GM10266 (cell line): ENCODE data around the gene MTMR6.

ENCODE experiments used
- DNase-seq: peaks from one replicate; pipeline ENCODE4 v3.0.0; 2012; ENCODE audit errors: extremely low spot score
- TF ChIP-seq, protein P1 (sequence below): IDR thresholded peaks from 2 replicates; pipeline ENCODE4 v1.5.1; 2012; ENCODE audit warnings: mild to moderate bottlenecking, low read depth; ENCODE audit not compliant: control insufficient read depth, insufficient read depth; ENCODE audit errors: missing control alignments

Gene MTMR6

GRCh38 chr13:25237083-25237482, 50.2 kb downstream of the MTMR6 start:
- TF ChIP-seq, protein P1, sequence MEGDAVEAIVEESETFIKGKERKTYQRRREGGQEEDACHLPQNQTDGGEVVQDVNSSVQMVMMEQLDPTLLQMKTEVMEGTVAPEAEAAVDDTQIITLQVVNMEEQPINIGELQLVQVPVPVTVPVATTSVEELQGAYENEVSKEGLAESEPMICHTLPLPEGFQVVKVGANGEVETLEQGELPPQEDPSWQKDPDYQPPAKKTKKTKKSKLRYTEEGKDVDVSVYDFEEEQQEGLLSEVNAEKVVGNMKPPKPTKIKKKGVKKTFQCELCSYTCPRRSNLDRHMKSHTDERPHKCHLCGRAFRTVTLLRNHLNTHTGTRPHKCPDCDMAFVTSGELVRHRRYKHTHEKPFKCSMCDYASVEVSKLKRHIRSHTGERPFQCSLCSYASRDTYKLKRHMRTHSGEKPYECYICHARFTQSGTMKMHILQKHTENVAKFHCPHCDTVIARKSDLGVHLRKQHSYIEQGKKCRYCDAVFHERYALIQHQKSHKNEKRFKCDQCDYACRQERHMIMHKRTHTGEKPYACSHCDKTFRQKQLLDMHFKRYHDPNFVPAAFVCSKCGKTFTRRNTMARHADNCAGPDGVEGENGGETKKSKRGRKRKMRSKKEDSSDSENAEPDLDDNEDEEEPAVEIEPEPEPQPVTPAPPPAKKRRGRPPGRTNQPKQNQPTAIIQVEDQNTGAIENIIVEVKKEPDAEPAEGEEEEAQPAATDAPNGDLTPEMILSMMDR: no peak
- DNase-seq: no peak

DNA sequence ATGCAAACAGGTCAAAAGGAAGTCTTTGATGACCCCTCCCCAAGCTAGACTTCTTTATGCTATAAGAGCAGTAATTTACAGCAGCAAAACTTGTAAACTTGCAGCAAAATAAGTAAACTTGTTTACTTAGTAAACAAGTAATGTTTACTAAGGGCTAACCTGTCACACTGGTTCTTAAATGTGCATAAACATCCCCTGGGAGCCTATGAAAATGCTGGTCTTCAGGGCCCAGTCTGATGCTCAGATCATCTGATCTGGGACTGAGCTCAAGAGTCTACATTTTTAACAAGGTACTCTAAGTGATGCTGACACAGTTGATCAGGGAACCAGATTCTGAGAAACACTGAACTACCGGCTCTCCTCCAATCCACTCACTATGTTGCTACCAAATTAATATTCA, 53.4 kb downstream of the MTMR6 start:
- no peak for DNase-seq

DNA sequence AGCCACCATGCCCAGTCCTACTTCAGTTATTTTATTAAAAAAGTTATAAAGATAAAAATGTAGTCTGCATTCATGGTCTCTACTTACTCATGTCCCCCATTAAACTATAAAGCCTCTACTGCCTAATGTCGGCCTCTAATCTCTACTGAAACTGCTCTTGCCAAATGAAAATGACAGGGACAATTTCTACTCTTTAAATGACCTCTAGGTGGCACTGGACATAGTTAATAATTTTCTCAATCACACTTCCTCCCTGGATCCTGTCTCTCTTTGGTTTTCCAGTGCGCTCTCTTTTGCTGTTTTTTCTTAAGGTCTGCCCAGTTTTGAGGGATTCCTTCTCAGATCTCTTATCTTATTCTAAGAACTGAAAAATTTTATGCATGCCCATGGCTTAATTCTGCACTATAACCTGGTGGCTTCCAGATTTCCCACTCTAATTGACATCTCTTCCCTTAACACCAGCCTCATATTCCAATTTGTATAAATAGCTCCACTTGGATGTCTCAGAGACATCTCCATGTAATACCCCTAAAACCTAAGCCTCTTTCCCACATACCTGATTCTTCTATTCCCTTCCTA, 54.3 kb downstream of the MTMR6 start:
- TF ChIP-seq, protein P1: peak; percentile 61
- DNase-seq: peak; percentile 39

More for the DNA sequence above, 53.4 kb downstream of the MTMR6 start:
- TF ChIP-seq, protein P1: no peak

DNA sequence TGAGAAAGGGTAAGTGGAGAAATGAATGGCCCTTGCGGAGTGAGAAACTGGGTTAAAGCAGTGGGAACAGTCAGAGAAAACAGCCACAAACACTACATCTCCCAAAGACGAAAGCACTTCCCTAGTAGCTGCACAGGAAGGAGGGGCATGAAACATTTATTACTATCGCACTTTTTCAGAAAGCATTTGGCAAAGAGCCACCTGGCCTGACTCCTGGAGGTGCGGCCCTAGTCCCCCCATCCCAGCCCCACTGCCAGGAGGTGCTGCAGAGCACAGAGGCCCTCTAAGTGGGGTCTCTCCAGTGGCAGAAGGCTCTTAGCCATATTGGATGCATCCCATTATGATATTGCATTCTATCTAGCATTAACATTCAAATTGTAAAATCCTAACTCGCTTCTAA, 55.8 kb downstream of the MTMR6 start:
- TF ChIP-seq, protein P1: no peak
- DNase-seq: no peak

GRCh38 chr13:25227690-25228089, 59.6 kb downstream of the MTMR6 start:
- TF ChIP-seq, protein P1: no peak
- no peak for DNase-seq

GRCh38 chr13:25225970-25226369, 61.3 kb downstream of the MTMR6 start:
- TF ChIP-seq, protein P1: no peak
- DNase-seq: no peak

DNA sequence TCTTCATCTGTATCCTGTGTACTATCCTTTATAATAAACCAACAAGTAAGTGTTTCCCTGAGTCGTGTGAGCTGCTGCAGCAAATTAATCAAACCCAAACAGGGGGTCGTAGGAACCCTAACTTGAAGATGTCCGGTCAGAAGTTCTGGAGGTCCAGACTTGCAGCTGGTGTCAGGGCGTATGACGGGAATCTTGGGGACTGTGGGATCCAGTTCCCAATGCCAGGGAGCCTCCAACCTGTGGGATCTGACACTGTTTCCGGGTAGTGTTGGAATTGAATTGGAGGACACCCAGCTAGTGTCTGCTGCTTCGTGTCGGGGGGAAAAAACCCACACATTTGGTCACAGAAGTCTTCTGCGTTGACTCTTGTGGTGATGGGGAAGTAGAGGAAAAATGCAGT, 63.1 kb downstream of the MTMR6 start:
- TF ChIP-seq, protein P1: no peak
- no peak for DNase-seq
